Trophoblast cell (in vitro differentiated cells and primary cell): ENCODE data around the gene C1orf87.

Experiments
- DNase-seq, 2 donors: peaks; one replicate each; pipeline ENCODE4 v3.0.0-alpha.2; 2016
- H2AFZ ChIP-seq: 2 replicates; pipeline ENCODE4 v1.6.1; 2013; ENCODE audit warnings: low read length, moderate library complexity, mild to moderate bottlenecking; ENCODE audit not compliant: insufficient read depth, poor library complexity
- H2AK5ac ChIP-seq: 2 replicates; pipeline ENCODE4 v1.6.1; 2013; ENCODE audit warnings: mild to moderate bottlenecking, low read length
- H2BK120ac ChIP-seq: 2 replicates; pipeline ENCODE4 v1.6.1; 2013; ENCODE audit warnings: low read length, mild to moderate bottlenecking, moderate library complexity; ENCODE audit not compliant: insufficient read depth, poor library complexity
- H2BK12ac ChIP-seq: 2 replicates; pipeline ENCODE4 v1.6.1; 2013; ENCODE audit warnings: mild to moderate bottlenecking, low read length, moderate library complexity
- H2BK5ac ChIP-seq: 2 replicates; pipeline ENCODE4 v1.6.1; 2013; ENCODE audit warnings: low read length, low read depth, moderate library complexity, mild to moderate bottlenecking; ENCODE audit not compliant: poor library complexity
- H3K14ac ChIP-seq: 2 replicates; pipeline ENCODE4 v1.6.1; 2013; ENCODE audit warnings: mild to moderate bottlenecking, low read length
- H3K18ac ChIP-seq: 2 replicates; pipeline ENCODE4 v1.6.1; 2013; ENCODE audit warnings: mild to moderate bottlenecking, low read length
- H3K23ac ChIP-seq: 2 replicates; pipeline ENCODE4 v1.6.1; 2013; ENCODE audit warnings: low read length
- H3K27ac ChIP-seq: 2 replicates; pipeline ENCODE4 v1.5.1; 2013; ENCODE audit warnings: low read depth, mild to moderate bottlenecking, inconsistent platforms, low read length, moderate library complexity
- H3K27me3 ChIP-seq: 2 replicates; pipeline ENCODE4 v1.6.1; 2013; ENCODE audit warnings: inconsistent platforms, mild to moderate bottlenecking, low read length, moderate library complexity; ENCODE audit not compliant: insufficient read depth
- H3K36me3 ChIP-seq, 2 experiments: 1 replicate in 1 of 2; 2 replicates in 1 of 2; pipeline ENCODE4 v1.6.1; 2013; ENCODE audit warnings: low read length in 2 of 2, mild to moderate bottlenecking in 2 of 2, moderate library complexity in 1 of 2; ENCODE audit not compliant: insufficient read depth in 2 of 2, control insufficient read depth in 1 of 2
- H3K4ac ChIP-seq: 2 replicates; pipeline ENCODE4 v1.6.1; 2013; ENCODE audit warnings: low read depth, mild to moderate bottlenecking, low read length, moderate library complexity
- H3K4me1 ChIP-seq, 2 experiments: 1 replicate in 1 of 2; 2 replicates in 1 of 2; pipeline ENCODE4 v1.6.1; 2013; ENCODE audit warnings: low read length in 2 of 2, mild to moderate bottlenecking in 2 of 2, moderate library complexity in 1 of 2; ENCODE audit not compliant: insufficient read depth in 2 of 2, control insufficient read depth in 1 of 2
- H3K4me2 ChIP-seq: 2 replicates; pipeline ENCODE4 v1.6.1; 2013; ENCODE audit warnings: inconsistent platforms, mild to moderate bottlenecking, low read length, moderate library complexity
- H3K4me3 ChIP-seq: 2 replicates; pipeline ENCODE4 v1.5.1; 2013; ENCODE audit warnings: mild to moderate bottlenecking, low read depth, low read length, inconsistent platforms
- H3K79me1 ChIP-seq: one replicate; pipeline ENCODE4 v1.6.1; 2013; ENCODE audit warnings: low read length
- H3K79me2 ChIP-seq: 2 replicates; pipeline ENCODE4 v1.6.1; 2013; ENCODE audit warnings: low read length, mild to moderate bottlenecking; ENCODE audit not compliant: control insufficient read depth, insufficient read depth, poor library complexity
- H3K9ac ChIP-seq: 2 replicates; pipeline ENCODE4 v1.6.1; 2013; ENCODE audit warnings: mild to moderate bottlenecking, low read length
- H3K9me3 ChIP-seq: 2 replicates; pipeline ENCODE4 v1.6.1; 2013; ENCODE audit warnings: low read depth, mild to moderate bottlenecking, control low read depth, inconsistent platforms, low read length; ENCODE audit not compliant: insufficient read depth
- H4K12ac ChIP-seq: 2 replicates; pipeline ENCODE4 v1.6.1; 2013; ENCODE audit warnings: low read depth, mild to moderate bottlenecking, low read length, moderate library complexity
- H4K8ac ChIP-seq: 2 replicates; pipeline ENCODE4 v1.6.1; 2013; ENCODE audit warnings: low read depth, mild to moderate bottlenecking, low read length, moderate library complexity
- H4K91ac ChIP-seq: one replicate; pipeline ENCODE4 v1.6.1; 2013; ENCODE audit warnings: low read depth, mild to moderate bottlenecking, low read length, moderate library complexity
- WGBS: extraction: QIAGEN DNeasy Blood & Tissue Kit; methylation state at CpG from one replicate; pipeline ENCODE4 v1.1.7; 2013; ENCODE audit warnings: missing lambda C conversion rate; ENCODE audit not compliant: insufficient read length, insufficient coverage; ENCODE audit errors: extremely low coverage; 5-methylcytosine and 5-hydroxymethylcytosine counted together

C1orf87 gene

GRCh38 chr1:60090655-60091054 is 17.1 kb upstream of the C1orf87 start:
- H3K27ac ChIP-seq, result no peak overlapping the region
- H3K4me2 ChIP-seq, result no peak overlapping the region
- H2AFZ ChIP-seq, result no peak overlapping the region
- no peak overlapping the region for H3K4me3 ChIP-seq
- no peak overlapping the region for H4K91ac ChIP-seq
- H4K12ac ChIP-seq, result no peak overlapping the region
- H3K79me1 ChIP-seq, result no peaks in the 10 kb centered on the region
- no peak overlapping the region for H2BK5ac ChIP-seq
- H4K8ac ChIP-seq, result no peak overlapping the region
- DNase-seq, result no peak
- WGBS, result no CpG with 5 or more reads among the region's 2 CpGs
- no peak overlapping the region for H3K23ac ChIP-seq
- no peak overlapping the region for H2BK120ac ChIP-seq
- H3K9me3 ChIP-seq, result no peaks in the 10 kb centered on the region
- H2BK12ac ChIP-seq, result no peak overlapping the region
- no peaks in the 10 kb centered on the region for H3K79me2 ChIP-seq
- H3K27me3 ChIP-seq, result no peaks in the 10 kb centered on the region
- H3K4ac ChIP-seq, result no peak overlapping the region
- no peak overlapping the region for H3K9ac ChIP-seq
- no peak overlapping the region for H3K14ac ChIP-seq
- H3K4me1 ChIP-seq, result no peaks in the 10 kb centered on the region
- H2AK5ac ChIP-seq, result no peak overlapping the region
- no peak overlapping the region for H3K18ac ChIP-seq
- no peaks in the 10 kb centered on the region for H3K36me3 ChIP-seq

- no peak overlapping the region for H4K91ac ChIP-seq
- H4K12ac ChIP-seq, result no peak overlapping the region
- no peak overlapping the region for H2AK5ac ChIP-seq
- no peak overlapping the region for H3K27ac ChIP-seq
- H3K4me3 ChIP-seq, result no peak overlapping the region
- H4K8ac ChIP-seq, result no peak overlapping the region
- no peak overlapping the region for H2BK120ac ChIP-seq
- H3K79me1 ChIP-seq, result no peaks in the 10 kb centered on the region
- H2BK5ac ChIP-seq, result no peak overlapping the region
- H2BK12ac ChIP-seq, result no peak overlapping the region
- no peak overlapping the region for H2AFZ ChIP-seq
- H3K79me2 ChIP-seq, result no peaks in the 10 kb centered on the region
- no CpG with 5 or more reads among the region's 5 CpGs for WGBS
- H3K18ac ChIP-seq, result no peak overlapping the region
- no peaks in the 10 kb centered on the region for H3K9me3 ChIP-seq
- H3K4me1 ChIP-seq, result no peaks in the 10 kb centered on the region
- H3K23ac ChIP-seq, result no peak overlapping the region
- no peak for DNase-seq
- H3K27me3 ChIP-seq, result no peaks in the 10 kb centered on the region
- no peaks in the 10 kb centered on the region for H3K36me3 ChIP-seq
- H3K4ac ChIP-seq, result no peak overlapping the region
- no peak overlapping the region for H3K14ac ChIP-seq
- H3K9ac ChIP-seq, result no peak overlapping the region
- H3K4me2 ChIP-seq, result no peak overlapping the region
Observed at GRCh38 chr1:60088620-60089155, 15.1 kb upstream of the C1orf87 start.

- Histone ChIP-seq H2AFZ (no peak overlapping the region), H4K8ac (no peak overlapping the region), H3K27me3 (no peaks in the 10 kb centered on the region), H3K36me3 (no peaks in the 10 kb centered on the region), H3K27ac (no peak overlapping the region), H3K18ac (no peak overlapping the region), H3K79me2 (no peaks in the 10 kb centered on the region), H3K23ac (no peak overlapping the region), H2BK5ac (no peak overlapping the region), H2BK120ac (no peak overlapping the region), H3K4ac (no peak overlapping the region), H3K4me3 (no peak overlapping the region), H2AK5ac (no peak overlapping the region), H4K91ac (no peak overlapping the region), H2BK12ac (no peak overlapping the region), H3K4me1 (no peaks in the 10 kb centered on the region), H3K79me1 (no peaks in the 10 kb centered on the region), H3K9ac (no peak overlapping the region), H3K4me2 (no peak overlapping the region), H3K9me3 (no peaks in the 10 kb centered on the region), H4K12ac (no peak overlapping the region), H3K14ac (no peak overlapping the region)
- no peak for DNase-seq
Observed at GRCh38 chr1:60087681-60088080, 14.1 kb upstream of the C1orf87 start.

GRCh38 chr1:60078182-60078581 is 4.6 kb upstream of the C1orf87 start:
- peaks cover 4% of the 10 kb centered on the region for H3K27me3 ChIP-seq
- no peak overlapping the region for H2BK5ac ChIP-seq

More at GRCh38 chr1:60078182-60078581, 4.6 kb upstream of the C1orf87 start:
- no peaks in the 10 kb centered on the region for H3K9me3 ChIP-seq
- no peak overlapping the region for H3K27ac ChIP-seq
- no peak overlapping the region for H3K14ac ChIP-seq
- WGBS, result no CpG with 5 or more reads among the region's 4 CpGs
- H3K79me1 ChIP-seq, result no peaks in the 10 kb centered on the region
- no peak overlapping the region for H2AK5ac ChIP-seq
- no peak for DNase-seq
- H4K91ac ChIP-seq, result no peak overlapping the region
- no peak overlapping the region for H2BK120ac ChIP-seq
- no peaks in the 10 kb centered on the region for H3K36me3 ChIP-seq
- H3K9ac ChIP-seq, result no peak overlapping the region
- no peak overlapping the region for H3K4ac ChIP-seq
- H3K23ac ChIP-seq, result no peak overlapping the region
- H3K4me2 ChIP-seq, result no peak overlapping the region
- H3K4me3 ChIP-seq, result no peak overlapping the region
- peaks cover 6% of the 10 kb centered on the region in 2 experiments for H3K4me1 ChIP-seq
- H3K18ac ChIP-seq, result no peak overlapping the region
- no peak overlapping the region for H2AFZ ChIP-seq
- no peak overlapping the region for H4K8ac ChIP-seq
- H3K79me2 ChIP-seq, result no peaks in the 10 kb centered on the region
- H2BK12ac ChIP-seq, result no peak overlapping the region
- no peak overlapping the region for H4K12ac ChIP-seq
